GM12801 (cell line): ENCODE measurements around the gene PCDH7.

Experiments
- CTCF ChIP-seq: IDR thresholded peaks from one replicate; pipeline ENCODE4 v1.5.1; 2011; ENCODE audit warnings: control low read depth; ENCODE audit not compliant: insufficient read length; ENCODE audit errors: extremely low read depth

The PCDH7 gene

GRCh38 chr4:30722092-30722358, 1.9 kb downstream of the PCDH7 start:
- no peak for TF ChIP-seq CTCF

GRCh38 chr4:30722359-30723200, 2.4 kb downstream of the PCDH7 start:
- no peak for TF ChIP-seq CTCF

GRCh38 chr4:30723201-30723955, 3.2 kb downstream of the PCDH7 start:
- TF ChIP-seq CTCF = no peak

- TF ChIP-seq CTCF = no peak
These were observed 4.1 kb downstream of the PCDH7 start for GRCh38 chr4:30724247-30724646.

- no peak for TF ChIP-seq CTCF
These were observed 5.4 kb downstream of the PCDH7 start for GRCh38 chr4:30725562-30725961.

GRCh38 chr4:30726090-30726675, 6.0 kb downstream of the PCDH7 start:
- no peak for TF ChIP-seq CTCF

- TF ChIP-seq CTCF = no peak
These were observed 7.2 kb downstream of the PCDH7 start for GRCh38 chr4:30727409-30727808.
